H1 (cell line): Measurements from ENCODE around the gene CPM. TPM values are rescaled to one million over a fixed set of nuclear protein-coding genes. Genes with fewer than 3 reads are reported as not detected.

ENCODE experiments used
- CTCF ChIA-PET: fragments of 300-600 bp; sonication (Branson Sonifier 250); formaldehyde crosslinking; loops from one replicate; lab custom pipeline; 2021; ENCODE audit not compliant: partially characterized antibody; lab: Charles Lee
- POLR2A ChIA-PET: fragments of 300-600 bp; sonication (Branson Sonifier 250); formaldehyde crosslinking; loops from one replicate; lab custom pipeline; 2021; ENCODE audit warnings: inconsistent platforms; ENCODE audit not compliant: partially characterized antibody; lab: Charles Lee
- DNase-seq, 2 experiments: peaks; one replicate each; pipeline versions ENCODE4 v3.0.0 to v3.0.0-alpha.2; 2010 to 2022; ENCODE audit warnings: low spot score in 2 of 2, low read depth in 1 of 2, mixed read lengths in 1 of 2
- FAIRE-seq: peaks from 2 replicates; lab custom pipeline; 2011; peaks lifted over from hg19 to GRCh38; lab: Jason Lieb, UNC
- H2AFZ ChIP-seq: 2 replicates; pipeline ENCODE4 v1.8.1; 2012; ENCODE audit warnings: low read length, inconsistent platforms
- H2AK5ac ChIP-seq: 2 replicates; pipeline ENCODE4 v1.6.1; 2013; ENCODE audit warnings: low read depth, low read length
- H2BK120ac ChIP-seq: replicated peaks from 2 replicates; pipeline ENCODE3; 2013; ENCODE audit warnings: low read depth, low read length, inconsistent platforms
- H2BK12ac ChIP-seq: 2 replicates; pipeline ENCODE4 v1.6.1; 2013; ENCODE audit warnings: low read depth, low read length
- H2BK15ac ChIP-seq: 2 replicates; pipeline ENCODE4 v1.6.1; 2013; ENCODE audit warnings: low read length
- H2BK20ac ChIP-seq: 2 replicates; pipeline ENCODE4 v1.6.1; 2013; ENCODE audit warnings: low read length
- H2BK5ac ChIP-seq: 2 replicates; pipeline ENCODE4 v1.6.1; 2013; ENCODE audit warnings: low read depth, low read length
- H3K14ac ChIP-seq: 2 replicates; pipeline ENCODE4 v1.6.1; 2013; ENCODE audit warnings: inconsistent platforms; ENCODE audit not compliant: insufficient read length
- H3K18ac ChIP-seq: 2 replicates; pipeline ENCODE4 v1.6.1; 2013; ENCODE audit warnings: low read length; ENCODE audit errors: extremely low read depth
- H3K23ac ChIP-seq: 2 replicates; pipeline ENCODE4 v1.6.1; 2013; ENCODE audit warnings: inconsistent platforms; ENCODE audit not compliant: insufficient read length
- H3K23me2 ChIP-seq: 2 replicates; pipeline ENCODE4 v1.6.1; 2013; ENCODE audit warnings: low read depth, low read length
- H3K27ac ChIP-seq: 2 replicates; pipeline ENCODE4 v1.6.1; 2011; ENCODE audit warnings: low read depth, low read length, inconsistent platforms
- H3K27me3 ChIP-seq, 4 experiments: replicated peaks in 1 of 4; 1 replicate in 1 of 4; 2 replicates in 3 of 4; pipeline versions ENCODE4 v1.6.1 to v1.8.1; 2011 to 2013; ENCODE audit warnings: low read length in 3 of 4, mild to moderate bottlenecking in 3 of 4, inconsistent platforms in 2 of 4, mixed read lengths in 2 of 4, moderate library complexity in 1 of 4; ENCODE audit not compliant: control insufficient read depth in 3 of 4, insufficient read depth in 3 of 4; ENCODE audit errors: extremely low read depth in 1 of 4
- H3K36me3 ChIP-seq, 4 experiments: 2 replicates each; pipeline versions ENCODE4 v1.6.1 to v1.8.1; 2011 to 2013; ENCODE audit warnings: mild to moderate bottlenecking in 4 of 4, low read length in 3 of 4, moderate library complexity in 2 of 4, control low read depth in 1 of 4, inconsistent platforms in 1 of 4; ENCODE audit not compliant: insufficient read depth in 4 of 4, control insufficient read depth in 2 of 4
- H3K4ac ChIP-seq: replicated peaks from 2 replicates; pipeline ENCODE3; 2013; ENCODE audit warnings: low read length, low read depth, mixed read lengths, inconsistent platforms; ENCODE audit not compliant: insufficient read length
- H3K4me1 ChIP-seq, 4 experiments: replicated peaks in 1 of 4; 1 replicate in 1 of 4; 2 replicates in 3 of 4; pipeline versions ENCODE4 v1.6.1 to v1.8.1; 2011 to 2013; ENCODE audit warnings: low read length in 3 of 4, inconsistent platforms in 2 of 4, mixed read lengths in 1 of 4; ENCODE audit not compliant: insufficient read depth in 4 of 4, control insufficient read depth in 3 of 4
- H3K4me2 ChIP-seq, 2 experiments: 2 replicates each; pipeline versions ENCODE4 v1.6.1 to v1.8.1; 2011 to 2013; ENCODE audit warnings: low read depth in 2 of 2, low read length in 2 of 2, control low read depth in 1 of 2, inconsistent platforms in 1 of 2, mild to moderate bottlenecking in 1 of 2; ENCODE audit not compliant: insufficient read depth in 1 of 2
- H3K4me3 ChIP-seq, 4 experiments: fragments of 200-600, 300-600 bp in 1 of 4; sonication (generic), shearing (Covaris generic), sonication (Bioruptor Twin) in 1 of 4; 2 replicates each; pipeline versions ENCODE4 v1.5.1 to v1.8.1; 2011 to 2016; ENCODE audit warnings: low read length in 4 of 4, low read depth in 3 of 4, control low read depth in 2 of 4, inconsistent platforms in 2 of 4, mild to moderate bottlenecking in 2 of 4, mixed read lengths in 1 of 4, moderate library complexity in 1 of 4; ENCODE audit not compliant: insufficient read depth in 2 of 4; ENCODE audit errors: extremely low read depth in 1 of 4
- H3K56ac ChIP-seq: replicated peaks from 2 replicates; pipeline ENCODE3; 2013; ENCODE audit warnings: low read depth, mild to moderate bottlenecking, mixed read lengths, low read length, inconsistent platforms; ENCODE audit not compliant: insufficient read length
- H3K79me1 ChIP-seq: 2 replicates; pipeline ENCODE4 v1.6.1; 2013; ENCODE audit warnings: low read depth, low read length, control low read depth
- H3K79me2 ChIP-seq, 2 experiments: 2 replicates each; pipeline versions ENCODE4 v1.6.1 to v1.8.1; 2012 to 2013; ENCODE audit warnings: low read length in 2 of 2, mild to moderate bottlenecking in 2 of 2, inconsistent platforms in 1 of 2; ENCODE audit not compliant: insufficient read depth in 2 of 2, control insufficient read depth in 1 of 2
- H3K9ac ChIP-seq, 4 experiments: replicated peaks in 1 of 4; 1 replicate in 1 of 4; 2 replicates in 3 of 4; pipeline versions ENCODE4 v1.6.1 to v1.8.1; 2011 to 2013; ENCODE audit warnings: low read depth in 3 of 4, low read length in 3 of 4, control low read depth in 2 of 4, mild to moderate bottlenecking in 2 of 4, moderate library complexity in 2 of 4, inconsistent platforms in 1 of 4; ENCODE audit errors: extremely low read depth in 1 of 4
- H3K9me3 ChIP-seq, 2 experiments: 2 replicates each; pipeline versions ENCODE4 v1.6.1 to v1.8.1; 2012 to 2013; ENCODE audit warnings: mild to moderate bottlenecking in 2 of 2, moderate library complexity in 2 of 2, control low read depth in 1 of 2, inconsistent platforms in 1 of 2, low read depth in 1 of 2, low read length in 1 of 2, mixed read lengths in 1 of 2; ENCODE audit not compliant: insufficient read depth in 2 of 2
- H4K20me1 ChIP-seq, 2 experiments: replicated peaks in 1 of 2; 2 replicates each; pipeline versions ENCODE3 to v1.8.1; 2011 to 2013; ENCODE audit warnings: inconsistent platforms in 2 of 2, low read length in 2 of 2, mild to moderate bottlenecking in 1 of 2; ENCODE audit not compliant: insufficient read depth in 2 of 2, control insufficient read depth in 1 of 2
- H4K5ac ChIP-seq: 2 replicates; pipeline ENCODE4 v1.6.1; 2013; ENCODE audit warnings: low read length, low read depth, mixed read lengths, inconsistent platforms; ENCODE audit not compliant: insufficient read length
- H4K8ac ChIP-seq: 2 replicates; pipeline ENCODE4 v1.8.0; 2013; ENCODE audit warnings: mild to moderate bottlenecking, moderate library complexity, low read length, inconsistent platforms; ENCODE audit not compliant: insufficient read depth; ENCODE audit errors: extremely low read depth
- H4K91ac ChIP-seq: replicated peaks from 2 replicates; pipeline ENCODE3; 2013; ENCODE audit warnings: low read length, mixed read lengths, inconsistent platforms; ENCODE audit not compliant: insufficient read length
- BCL11A ChIP-seq, 2 experiments: IDR thresholded peaks; one replicate each; pipeline ENCODE4 v1.6.1; 2011; ENCODE audit warnings: low read depth in 2 of 2, low read length in 2 of 2, mild to moderate bottlenecking in 2 of 2
- NRF1 ChIP-seq: IDR thresholded peaks from 2 replicates; pipeline ENCODE4 v1.6.1; 2011; ENCODE audit warnings: mild to moderate bottlenecking, low read depth, low read length, improper control_type of control experiment
- PHF8 ChIP-seq: fragments of 200-600 bp; sonication (generic); conservative IDR thresholded peaks from 2 replicates; pipeline ENCODE4 v1.7.1; 2012; ENCODE audit warnings: low read depth, mild to moderate bottlenecking, inconsistent platforms, low read length, moderate library complexity
- RFX5 ChIP-seq: IDR thresholded peaks from 2 replicates; pipeline ENCODE4 v1.6.1; 2011; ENCODE audit warnings: low read depth, low read length, improper control_type of control experiment, borderline replicate concordance
- TCF12 ChIP-seq: IDR thresholded peaks from 2 replicates; pipeline ENCODE4 v1.6.1; 2011; ENCODE audit warnings: low read depth, mild to moderate bottlenecking, low read length
- WGBS, 2 experiments: shearing (Covaris generic) in 1 of 2; methylation state at CpG; one replicate each; pipeline versions ENCODE4 v1.1.6 to v1.1.7; 2013 to 2015; ENCODE audit warnings: low lambda C conversion rate in 2 of 2, mixed read lengths in 2 of 2, inconsistent platforms in 1 of 2, low coverage in 1 of 2, missing lambda C conversion rate in 1 of 2; ENCODE audit not compliant: insufficient replicate concordance in 2 of 2, insufficient coverage in 1 of 2, insufficient read length in 1 of 2; ENCODE audit errors: extremely low coverage in 1 of 2, missing lambda C conversion rate in 1 of 2; 5-methylcytosine and 5-hydroxymethylcytosine counted together
- polyA plus RNA-seq, 7 experiments: library from polyadenylated mRNA; depleted of rRNA in 3 of 7; stranded (reverse) in 5 of 7; unstranded in 2 of 7; fragments of >200 nt in 5 of 7; fragments of 200-250 nt in 2 of 7; gene quantifications; 1 replicate in 5 of 7; 2 replicates in 1 of 7; 4 replicates in 1 of 7; pipeline versions ENCODE4 v1.2.1 to v1.2.3, GENCODE V29; 2011 to 2013; ENCODE audit warnings: missing spikeins in 2 of 7, mixed read lengths in 2 of 7
- total RNA-seq: library from RNA; stranded (reverse); fragmentation: NEBNext Ultra II Directional; extraction: Animal tissue kit (Norgen Biotek cat#: 25700); gene quantifications from 2 replicates; pipeline ENCODE4 v1.2.1, GENCODE V29; 2021

CPM gene
- total and polyA plus RNA-seq, 2 of the 8 experiments (the other 6 are each of a cell fraction or from before 2014, with no cell fraction given): 0.33 to 3.1 TPM

- H3K27ac ChIP-seq: no peak overlapping the region
- H3K4me1 ChIP-seq: no peaks in the 10 kb centered on the region
- H3K4ac ChIP-seq: no peak overlapping the region
- no peak overlapping the region for H2BK5ac ChIP-seq
- TF ChIP-seq PHF8 (no peak), NRF1 (no peak), RFX5 (no peak), BCL11A (IDR thresholded peaks at IDR 0.05; ENCODE audit: low read depth in 2 of 2, low read length in 2 of 2) (no peak), TCF12 (no peak)
- TF ChIP-seq, all 59 proteins: peak for 0
- H3K79me2 ChIP-seq: no peaks in the 10 kb centered on the region
- no peak overlapping the region for H4K8ac ChIP-seq
- no peak overlapping the region for H2BK15ac ChIP-seq
- H3K4me2 ChIP-seq: no peak overlapping the region
- DNase-seq (no peak), FAIRE-seq (no peak)
- no peak overlapping the region for H2AFZ ChIP-seq
- no peak overlapping the region for H3K9ac ChIP-seq
- no peak overlapping the region for H3K18ac ChIP-seq
- no peak overlapping the region for H3K4me3 ChIP-seq
- no peak overlapping the region for H2BK12ac ChIP-seq
- no peak overlapping the region for H2BK20ac ChIP-seq
- H4K20me1 ChIP-seq: no peaks in the 10 kb centered on the region
- H2BK120ac ChIP-seq: no peak overlapping the region
- H3K14ac ChIP-seq: no peak overlapping the region
- H4K91ac ChIP-seq: no peak overlapping the region
- no peak overlapping the region for H3K23ac ChIP-seq
- peaks cover 0 to 4% of the 10 kb centered on the region in 2 experiments; a peak in 1 of 4 replicates for H3K9me3 ChIP-seq
- 87% methylated on average over 4 of the region's 4 CpGs; no CpG with 5 or more reads in 1 of the 2 experiments for WGBS, 2 experiments
- ChIA-PET CTCF (no interaction called here), POLR2A (no interaction called here)
- H3K56ac ChIP-seq: no peak overlapping the region
- H3K79me1 ChIP-seq: no peaks in the 10 kb centered on the region
- H2AK5ac ChIP-seq: no peak overlapping the region
- no peaks in the 10 kb centered on the region for H3K27me3 ChIP-seq
- no peaks in the 10 kb centered on the region for H3K23me2 ChIP-seq
- H3K36me3 ChIP-seq: no peaks in the 10 kb centered on the region
- no peak overlapping the region for H4K5ac ChIP-seq
Observed at GRCh38 chr12:68878283-68878682, 54.7 kb downstream of the CPM start.
